Neural cell (in vitro differentiated cells): ENCODE measurements around the gene CDK5RAP2. TPM values are rescaled to one million over a fixed set of nuclear protein-coding genes. Genes with fewer than 3 reads are reported as not detected.

ENCODE experiments used
- H2AFZ ChIP-seq: fragments of 200-600, 300-800 bp; sonication (generic), shearing (Covaris generic); 2 replicates; pipeline ENCODE4 v1.6.0; 2014; ENCODE audit warnings: low read depth, mild to moderate bottlenecking, antibody characterized with exemption, low read length, moderate library complexity
- H3F3A ChIP-seq: fragments of 200-600 bp; shearing (Covaris generic); 2 replicates; pipeline ENCODE4 v1.6.1; 2016; ENCODE audit warnings: mild to moderate bottlenecking, moderate library complexity, mixed read lengths, antibody characterized with exemption, low read length; ENCODE audit not compliant: insufficient read depth, poor library complexity, severe bottlenecking
- H3K27ac ChIP-seq: fragments of 200-600, 300-800 bp; sonication (generic), shearing (Covaris generic); 2 replicates; pipeline ENCODE4 v1.5.1; 2014; ENCODE audit warnings: mild to moderate bottlenecking, low read length, moderate library complexity
- H3K27me3 ChIP-seq: fragments of 300-800, 200-600 bp; sonication (generic), shearing (Covaris generic); 2 replicates; pipeline ENCODE4 v1.6.0; 2014; ENCODE audit warnings: mild to moderate bottlenecking, low read depth, low read length, moderate library complexity; ENCODE audit not compliant: insufficient read depth
- H3K36me3 ChIP-seq: fragments of 300-800, 200-600 bp; sonication (generic), shearing (Covaris generic); 2 replicates; pipeline ENCODE4 v1.5.1; 2014; ENCODE audit warnings: mild to moderate bottlenecking, antibody characterized with exemption, low read length, moderate library complexity; ENCODE audit not compliant: insufficient read depth
- H3K4me2 ChIP-seq: fragments of 300-800, 200-600 bp; sonication (generic), shearing (Covaris generic); 2 replicates; pipeline ENCODE4 v1.6.0; 2014; ENCODE audit warnings: mild to moderate bottlenecking, low read length
- H3K4me3 ChIP-seq: fragments of 300-800, 200-600 bp; sonication (generic), shearing (Covaris generic); 2 replicates; pipeline ENCODE4 v1.5.1; 2014; ENCODE audit warnings: mild to moderate bottlenecking, low read length, moderate library complexity
- H3K79me2 ChIP-seq: fragments of 200-600 bp; shearing (Covaris generic); replicated peaks from 2 replicates; pipeline ENCODE4 v1.6.0; 2014; ENCODE audit warnings: mild to moderate bottlenecking, low read length, moderate library complexity; ENCODE audit not compliant: insufficient read depth
- H3K9ac ChIP-seq: fragments of 300-800, 200-600 bp; sonication (generic), shearing (Covaris generic); 2 replicates; pipeline ENCODE4 v1.6.1; 2016; ENCODE audit warnings: mild to moderate bottlenecking, low read length, mixed read lengths
- H3K9me2 ChIP-seq: fragments of 200-600 bp; shearing (Covaris generic); 2 replicates; pipeline ENCODE4 v1.6.1; 2016; ENCODE audit warnings: mild to moderate bottlenecking, low read length, mixed read lengths; ENCODE audit not compliant: insufficient read depth
- H3K9me3 ChIP-seq: fragments of 200-600, 300-800 bp; sonication (generic), shearing (Covaris generic); 2 replicates; pipeline ENCODE4 v1.6.1; 2016; ENCODE audit warnings: mild to moderate bottlenecking, mixed run types, low read length, moderate library complexity, mixed read lengths
- H4K20me1 ChIP-seq: fragments of 200-600 bp; shearing (Covaris generic); 2 replicates; pipeline ENCODE4 v1.6.1; 2016; ENCODE audit warnings: mild to moderate bottlenecking, mixed run types; ENCODE audit not compliant: insufficient read depth
- EP300 ChIP-seq: fragments of 450-650 bp; conservative IDR thresholded peaks from 2 replicates; pipeline ENCODE4 v1.6.1; 2014; ENCODE audit warnings: antibody characterized with exemption, mild to moderate bottlenecking, moderate library complexity; ENCODE audit not compliant: poor library complexity, severe bottlenecking
- EZH2 ChIP-seq: fragments of 200-600, 300-800 bp; shearing (Covaris generic), sonication (generic); IDR thresholded peaks from 2 replicates; pipeline ENCODE4 v1.6.1; 2014; ENCODE audit warnings: antibody characterized with exemption, low read length, borderline replicate concordance, mild to moderate bottlenecking; ENCODE audit not compliant: insufficient read depth, poor library complexity, severe bottlenecking
- MXI1 ChIP-seq: fragments of 450-650 bp; conservative IDR thresholded peaks from 2 replicates; pipeline ENCODE4 v1.6.1; 2014; ENCODE audit warnings: antibody characterized with exemption, mild to moderate bottlenecking; ENCODE audit not compliant: poor library complexity, severe bottlenecking
- POLR2AphosphoS5 ChIP-seq: IDR thresholded peaks from 2 replicates; pipeline ENCODE4 v1.6.1; 2012
- RAD21 ChIP-seq: fragments of 450-650 bp; conservative IDR thresholded peaks from 2 replicates; pipeline ENCODE4 v1.6.1; 2014; ENCODE audit warnings: antibody characterized with exemption, mild to moderate bottlenecking, moderate library complexity
- SMC3 ChIP-seq: fragments of 450-650 bp; conservative IDR thresholded peaks from 2 replicates; pipeline ENCODE4 v1.6.1; 2014; ENCODE audit warnings: antibody characterized with exemption, mild to moderate bottlenecking, moderate library complexity; ENCODE audit not compliant: poor library complexity
- TAF1 ChIP-seq: IDR thresholded peaks from 2 replicates; pipeline ENCODE4 v1.6.1; 2012; ENCODE audit warnings: low read depth
- polyA plus RNA-seq: library from polyadenylated mRNA; depleted of rRNA; stranded (reverse); fragments of >200 nt; gene quantifications from 2 replicates; pipeline ENCODE4 v1.2.3, GENCODE V29; 2014
- TF ChIP-seq, protein P1 (sequence below): IDR thresholded peaks from 2 replicates; pipeline ENCODE4 v1.6.1; 2012; ENCODE audit warnings: borderline replicate concordance
- TF ChIP-seq, protein P2 (sequence below): fragments of 450-650 bp; IDR thresholded peaks from 2 replicates; pipeline ENCODE4 v1.5.1; 2014; ENCODE audit warnings: antibody characterized with exemption, mild to moderate bottlenecking, moderate library complexity; ENCODE audit not compliant: poor library complexity, severe bottlenecking

CDK5RAP2 gene
- polyA plus RNA-seq, 1 donor from 2014 or later, result 43.3 TPM

DNA sequence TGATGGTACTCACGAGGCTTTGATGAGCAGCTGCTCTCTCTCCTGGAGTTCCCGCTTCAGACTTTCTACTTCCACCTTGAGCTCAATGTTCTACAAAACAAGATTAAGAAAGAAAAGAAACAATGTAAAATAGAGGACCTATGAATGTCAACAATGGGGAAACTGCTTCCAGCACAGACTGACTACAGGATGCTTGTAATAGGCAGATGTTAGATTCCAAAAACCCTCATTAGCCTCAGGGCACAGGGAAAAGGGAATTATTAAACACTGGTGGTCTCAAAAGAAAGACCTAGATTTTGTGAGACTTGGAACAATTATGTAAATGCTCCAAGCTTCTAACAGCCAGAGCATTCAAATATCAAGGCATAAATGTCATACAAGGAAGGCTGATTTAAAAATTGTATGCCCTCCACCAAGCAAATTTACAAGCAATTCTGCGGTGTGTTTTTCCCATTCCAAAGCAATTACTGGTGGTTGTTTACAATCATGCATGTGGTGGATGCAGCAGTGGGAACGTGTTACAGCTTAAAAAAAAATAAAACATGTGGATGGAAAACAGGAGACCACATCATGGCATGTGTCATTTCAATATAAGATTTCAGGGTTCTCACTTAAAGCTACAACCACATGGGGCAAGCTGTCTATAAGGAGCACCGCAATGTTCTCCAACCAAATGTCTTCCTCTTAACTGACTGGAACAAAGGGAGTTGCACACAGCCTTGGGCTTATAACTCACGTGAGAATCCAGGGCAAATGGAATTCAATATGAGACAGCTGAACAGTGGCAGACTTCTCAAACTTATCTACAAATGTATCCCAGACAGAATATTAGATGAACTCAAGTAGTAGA, 34.0 kb downstream of the CDK5RAP2 start:
- no peaks in the 10 kb centered on the region for H4K20me1 ChIP-seq
- no peaks in the 10 kb centered on the region for H3K36me3 ChIP-seq
- no peak for TF ChIP-seq POLR2AphosphoS5
- TF ChIP-seq, protein P1, sequence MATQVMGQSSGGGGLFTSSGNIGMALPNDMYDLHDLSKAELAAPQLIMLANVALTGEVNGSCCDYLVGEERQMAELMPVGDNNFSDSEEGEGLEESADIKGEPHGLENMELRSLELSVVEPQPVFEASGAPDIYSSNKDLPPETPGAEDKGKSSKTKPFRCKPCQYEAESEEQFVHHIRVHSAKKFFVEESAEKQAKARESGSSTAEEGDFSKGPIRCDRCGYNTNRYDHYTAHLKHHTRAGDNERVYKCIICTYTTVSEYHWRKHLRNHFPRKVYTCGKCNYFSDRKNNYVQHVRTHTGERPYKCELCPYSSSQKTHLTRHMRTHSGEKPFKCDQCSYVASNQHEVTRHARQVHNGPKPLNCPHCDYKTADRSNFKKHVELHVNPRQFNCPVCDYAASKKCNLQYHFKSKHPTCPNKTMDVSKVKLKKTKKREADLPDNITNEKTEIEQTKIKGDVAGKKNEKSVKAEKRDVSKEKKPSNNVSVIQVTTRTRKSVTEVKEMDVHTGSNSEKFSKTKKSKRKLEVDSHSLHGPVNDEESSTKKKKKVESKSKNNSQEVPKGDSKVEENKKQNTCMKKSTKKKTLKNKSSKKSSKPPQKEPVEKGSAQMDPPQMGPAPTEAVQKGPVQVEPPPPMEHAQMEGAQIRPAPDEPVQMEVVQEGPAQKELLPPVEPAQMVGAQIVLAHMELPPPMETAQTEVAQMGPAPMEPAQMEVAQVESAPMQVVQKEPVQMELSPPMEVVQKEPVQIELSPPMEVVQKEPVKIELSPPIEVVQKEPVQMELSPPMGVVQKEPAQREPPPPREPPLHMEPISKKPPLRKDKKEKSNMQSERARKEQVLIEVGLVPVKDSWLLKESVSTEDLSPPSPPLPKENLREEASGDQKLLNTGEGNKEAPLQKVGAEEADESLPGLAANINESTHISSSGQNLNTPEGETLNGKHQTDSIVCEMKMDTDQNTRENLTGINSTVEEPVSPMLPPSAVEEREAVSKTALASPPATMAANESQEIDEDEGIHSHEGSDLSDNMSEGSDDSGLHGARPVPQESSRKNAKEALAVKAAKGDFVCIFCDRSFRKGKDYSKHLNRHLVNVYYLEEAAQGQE, result no peak
- TF ChIP-seq RAD21, result no peak
- TF ChIP-seq EZH2, result no peak
- TF ChIP-seq SMC3, result no peak
- no peak for TF ChIP-seq MXI1
- TF ChIP-seq, protein P2, sequence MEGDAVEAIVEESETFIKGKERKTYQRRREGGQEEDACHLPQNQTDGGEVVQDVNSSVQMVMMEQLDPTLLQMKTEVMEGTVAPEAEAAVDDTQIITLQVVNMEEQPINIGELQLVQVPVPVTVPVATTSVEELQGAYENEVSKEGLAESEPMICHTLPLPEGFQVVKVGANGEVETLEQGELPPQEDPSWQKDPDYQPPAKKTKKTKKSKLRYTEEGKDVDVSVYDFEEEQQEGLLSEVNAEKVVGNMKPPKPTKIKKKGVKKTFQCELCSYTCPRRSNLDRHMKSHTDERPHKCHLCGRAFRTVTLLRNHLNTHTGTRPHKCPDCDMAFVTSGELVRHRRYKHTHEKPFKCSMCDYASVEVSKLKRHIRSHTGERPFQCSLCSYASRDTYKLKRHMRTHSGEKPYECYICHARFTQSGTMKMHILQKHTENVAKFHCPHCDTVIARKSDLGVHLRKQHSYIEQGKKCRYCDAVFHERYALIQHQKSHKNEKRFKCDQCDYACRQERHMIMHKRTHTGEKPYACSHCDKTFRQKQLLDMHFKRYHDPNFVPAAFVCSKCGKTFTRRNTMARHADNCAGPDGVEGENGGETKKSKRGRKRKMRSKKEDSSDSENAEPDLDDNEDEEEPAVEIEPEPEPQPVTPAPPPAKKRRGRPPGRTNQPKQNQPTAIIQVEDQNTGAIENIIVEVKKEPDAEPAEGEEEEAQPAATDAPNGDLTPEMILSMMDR, result no peak
- no peaks in the 10 kb centered on the region for H3K27me3 ChIP-seq
- H3K4me2 ChIP-seq, result no peak overlapping the region
- H3K9me3 ChIP-seq, result no peaks in the 10 kb centered on the region
- H3K79me2 ChIP-seq, result no peaks in the 10 kb centered on the region
- H3K9me2 ChIP-seq, result no peaks in the 10 kb centered on the region
- no peak overlapping the region for H2AFZ ChIP-seq
- no peaks in the 10 kb centered on the region for H3F3A ChIP-seq
- H3K27ac ChIP-seq, result no peak overlapping the region
- H3K4me3 ChIP-seq, result no peak overlapping the region
- H3K9ac ChIP-seq, result no peak overlapping the region

DNA sequence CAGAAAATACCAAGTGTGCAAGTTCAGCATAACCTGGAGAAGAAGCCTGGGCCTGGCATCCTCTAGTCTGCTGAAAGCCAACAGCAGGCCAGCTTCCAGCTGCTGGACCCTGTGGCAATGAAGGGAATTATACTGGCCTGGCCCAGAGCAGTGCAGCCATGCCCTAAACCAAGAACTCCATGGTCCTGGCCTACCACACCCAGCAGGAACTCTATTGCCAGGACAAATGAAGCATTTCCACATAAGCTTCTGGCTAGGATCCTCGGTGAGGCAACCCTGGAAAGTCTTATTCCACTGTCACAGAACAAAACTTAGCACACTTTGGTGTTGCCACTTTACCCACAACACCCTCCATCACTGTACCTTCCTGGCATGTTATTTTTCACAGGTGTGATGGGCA, 35.5 kb downstream of the CDK5RAP2 start:
- TF ChIP-seq RAD21 (no peak), SMC3 (no peak), POLR2AphosphoS5 (no peak), TAF1 (no peak), EP300 (no peak)
- TF ChIP-seq, protein P2, result no peak
- TF ChIP-seq, protein P1, result no peak
- H3K4me3 ChIP-seq, result no peak overlapping the region
- H3K79me2 ChIP-seq, result no peaks in the 10 kb centered on the region
- H3F3A ChIP-seq, result no peaks in the 10 kb centered on the region
- H3K9me2 ChIP-seq, result no peaks in the 10 kb centered on the region
- no peaks in the 10 kb centered on the region for H3K36me3 ChIP-seq
- no peaks in the 10 kb centered on the region for H3K27me3 ChIP-seq
- H2AFZ ChIP-seq, result no peak overlapping the region
- H3K4me2 ChIP-seq, result no peak overlapping the region
- no peak overlapping the region for H3K9ac ChIP-seq
- no peak overlapping the region for H3K27ac ChIP-seq
- H3K9me3 ChIP-seq, result no peaks in the 10 kb centered on the region
- H4K20me1 ChIP-seq, result no peaks in the 10 kb centered on the region
